Measurements from ENCODE around the gene CBX1.

The CBX1 gene

GRCh38 chr17:48058393-48059124 is 42.7 kb downstream of the CBX1 start:
- H3K4me2 ChIP-seq (ENCODE audit: low read depth, low read length, poor library complexity, severe bottlenecking), result no peak overlapping the region
- H3K9ac ChIP-seq (ENCODE audit: low read depth, low read length, poor library complexity, severe bottlenecking), result no peak overlapping the region
- H3K79me2 ChIP-seq (ENCODE audit: insufficient read depth, low read length), result peaks cover 58% of the 10 kb centered on the region

GRCh38 chr17:48057626-48058025 is 43.7 kb downstream of the CBX1 start:
- Histone ChIP-seq H3K27me3 (ENCODE audit: insufficient read depth, low read length, poor library complexity, severe bottlenecking) (no peaks in the 10 kb centered on the region), H3K9ac (ENCODE audit: low read depth, low read length, poor library complexity, severe bottlenecking) (no peak overlapping the region), H3F3A (ENCODE audit: low read depth) (no peaks in the 10 kb centered on the region), H3K9me3 (ENCODE audit: insufficient read depth, low read depth, low read length) (no peaks in the 10 kb centered on the region), H3K9me2 (replicated peaks; ENCODE audit: low read depth, low read length) (no peaks in the 10 kb centered on the region), H3K4me2 (ENCODE audit: low read depth, low read length, poor library complexity, severe bottlenecking) (no peak overlapping the region), H3K36me3 (ENCODE audit: insufficient read depth, low read length) (peaks cover 73% of the 10 kb centered on the region), H3K4me1 (ENCODE audit: insufficient read depth, low read length, poor library complexity, severe bottlenecking) (peaks cover 33% of the 10 kb centered on the region), H3K79me2 (ENCODE audit: insufficient read depth, low read length) (peaks cover 68% of the 10 kb centered on the region), H4K20me1 (ENCODE audit: insufficient read depth, low read length, poor library complexity, severe bottlenecking) (peaks cover 47% of the 10 kb centered on the region), H2AFZ (ENCODE audit: low read length) (no peak overlapping the region), H3K4me3 (ENCODE audit: low read length, poor library complexity, severe bottlenecking) (no peak overlapping the region)
- TF ChIP-seq, protein P1, sequence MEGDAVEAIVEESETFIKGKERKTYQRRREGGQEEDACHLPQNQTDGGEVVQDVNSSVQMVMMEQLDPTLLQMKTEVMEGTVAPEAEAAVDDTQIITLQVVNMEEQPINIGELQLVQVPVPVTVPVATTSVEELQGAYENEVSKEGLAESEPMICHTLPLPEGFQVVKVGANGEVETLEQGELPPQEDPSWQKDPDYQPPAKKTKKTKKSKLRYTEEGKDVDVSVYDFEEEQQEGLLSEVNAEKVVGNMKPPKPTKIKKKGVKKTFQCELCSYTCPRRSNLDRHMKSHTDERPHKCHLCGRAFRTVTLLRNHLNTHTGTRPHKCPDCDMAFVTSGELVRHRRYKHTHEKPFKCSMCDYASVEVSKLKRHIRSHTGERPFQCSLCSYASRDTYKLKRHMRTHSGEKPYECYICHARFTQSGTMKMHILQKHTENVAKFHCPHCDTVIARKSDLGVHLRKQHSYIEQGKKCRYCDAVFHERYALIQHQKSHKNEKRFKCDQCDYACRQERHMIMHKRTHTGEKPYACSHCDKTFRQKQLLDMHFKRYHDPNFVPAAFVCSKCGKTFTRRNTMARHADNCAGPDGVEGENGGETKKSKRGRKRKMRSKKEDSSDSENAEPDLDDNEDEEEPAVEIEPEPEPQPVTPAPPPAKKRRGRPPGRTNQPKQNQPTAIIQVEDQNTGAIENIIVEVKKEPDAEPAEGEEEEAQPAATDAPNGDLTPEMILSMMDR (conservative IDR thresholded peaks at IDR 0.05; ENCODE audit: low read length), result no peak
- no peak for TF ChIP-seq EZH2phosphoT487 (IDR thresholded peaks at IDR 0.05; ENCODE audit: borderline replicate concordance)

More at GRCh38 chr17:48058393-48059124, 42.7 kb downstream of the CBX1 start:
- Histone ChIP-seq H3K4me1 (ENCODE audit: insufficient read depth, low read length, poor library complexity, severe bottlenecking) (peaks cover 24% of the 10 kb centered on the region), H3F3A (ENCODE audit: low read depth) (no peaks in the 10 kb centered on the region), H3K4me3 (ENCODE audit: low read length, poor library complexity, severe bottlenecking) (no peak overlapping the region), H3K9me3 (ENCODE audit: insufficient read depth, low read depth, low read length) (no peaks in the 10 kb centered on the region), H2AFZ (ENCODE audit: low read length) (no peak overlapping the region), H3K27me3 (ENCODE audit: insufficient read depth, low read length, poor library complexity, severe bottlenecking) (no peaks in the 10 kb centered on the region), H3K36me3 (ENCODE audit: insufficient read depth, low read length) (peaks cover 77% of the 10 kb centered on the region), H4K20me1 (ENCODE audit: insufficient read depth, low read length, poor library complexity, severe bottlenecking) (peaks cover 38% of the 10 kb centered on the region), H3K9me2 (replicated peaks; ENCODE audit: low read depth, low read length) (no peaks in the 10 kb centered on the region)
- TF ChIP-seq, protein P1 (conservative IDR thresholded peaks at IDR 0.05; ENCODE audit: low read length), result no peak
- TF ChIP-seq EZH2phosphoT487 (IDR thresholded peaks at IDR 0.05; ENCODE audit: borderline replicate concordance), result no peak

- H3K9me2 ChIP-seq (replicated peaks; ENCODE audit: low read depth, low read length), result no peaks in the 10 kb centered on the region
- peak overlapping the region; percentile 92 for H3K4me2 ChIP-seq (ENCODE audit: low read depth, low read length, poor library complexity, severe bottlenecking)
- H3K36me3 ChIP-seq (ENCODE audit: insufficient read depth, low read length), result peaks cover 67% of the 10 kb centered on the region
- peak overlapping the region; percentile 65 for H3K9ac ChIP-seq (ENCODE audit: low read depth, low read length, poor library complexity, severe bottlenecking)
- TF ChIP-seq, protein P1 (conservative IDR thresholded peaks at IDR 0.05; ENCODE audit: low read length), result no peak
- no peak for TF ChIP-seq EZH2phosphoT487 (IDR thresholded peaks at IDR 0.05; ENCODE audit: borderline replicate concordance)
- H3K4me1 ChIP-seq (ENCODE audit: insufficient read depth, low read length, poor library complexity, severe bottlenecking), result peaks cover 40% of the 10 kb centered on the region
- H2AFZ ChIP-seq (ENCODE audit: low read length), result no peak overlapping the region
- no peaks in the 10 kb centered on the region for H3F3A ChIP-seq (ENCODE audit: low read depth)
- H4K20me1 ChIP-seq (ENCODE audit: insufficient read depth, low read length, poor library complexity, severe bottlenecking), result peaks cover 55% of the 10 kb centered on the region
- H3K4me3 ChIP-seq (ENCODE audit: low read length, poor library complexity, severe bottlenecking), result peak overlapping the region; percentile 62
- H3K9me3 ChIP-seq (ENCODE audit: insufficient read depth, low read depth, low read length), result no peaks in the 10 kb centered on the region
- peaks cover 75% of the 10 kb centered on the region for H3K79me2 ChIP-seq (ENCODE audit: insufficient read depth, low read length)
- no peaks in the 10 kb centered on the region for H3K27me3 ChIP-seq (ENCODE audit: insufficient read depth, low read length, poor library complexity, severe bottlenecking)
These were observed 44.4 kb downstream of the CBX1 start for GRCh38 chr17:48056879-48057278.
